BJ (cell line): ENCODE data around the gene SLC7A7. TPM values are rescaled to one million over a fixed set of nuclear protein-coding genes. Genes with fewer than 3 reads are reported as not detected.

Source experiments
- CTCF ChIA-PET: fragments of 350-600 bp; formaldehyde crosslinking; extraction: SDS; loops from one replicate; lab custom pipeline; 2021; ENCODE audit warnings: antibody characterized with exemption, inconsistent platforms; lab: Yijun Ruan, JAX
- POLR2A ChIA-PET: fragments of 300-600 bp; sonication (Branson Sonifier 250); formaldehyde crosslinking; extraction: SDS; loops from one replicate; lab custom pipeline; 2021; ENCODE audit warnings: antibody characterized with exemption; lab: Charles Lee
- DNase-seq: peaks from one replicate; pipeline ENCODE4 v3.0.0-alpha.2; 2011; ENCODE audit warnings: low read depth
- H3K27me3 ChIP-seq: 2 replicates; pipeline ENCODE4 v1.6.0; 2011; ENCODE audit warnings: low read length; ENCODE audit not compliant: control insufficient read depth, insufficient read depth
- H3K36me3 ChIP-seq: 2 replicates; pipeline ENCODE4 v1.5.1; 2011; ENCODE audit warnings: low read length; ENCODE audit not compliant: control insufficient read depth, insufficient read depth
- H3K4me3 ChIP-seq: 2 replicates; pipeline ENCODE4 v1.5.1; 2011; ENCODE audit warnings: low read depth, mild to moderate bottlenecking, control low read depth, low read length
- polyA plus RNA-seq: library from polyadenylated mRNA; depleted of rRNA; stranded (reverse); fragments of >200 nt; gene quantifications from 2 replicates; pipeline ENCODE4 v1.2.3, GENCODE V29; 2011
- TF ChIP-seq, protein P1 (sequence below): IDR thresholded peaks from 2 replicates; pipeline ENCODE4 v1.5.1; 2011; ENCODE audit warnings: low read depth, mild to moderate bottlenecking, control low read depth, inconsistent platforms, low read length, moderate library complexity; ENCODE audit not compliant: insufficient read depth

The SLC7A7 gene
- polyA plus RNA-seq, 1 experiment, result 7.5 TPM

DNA sequence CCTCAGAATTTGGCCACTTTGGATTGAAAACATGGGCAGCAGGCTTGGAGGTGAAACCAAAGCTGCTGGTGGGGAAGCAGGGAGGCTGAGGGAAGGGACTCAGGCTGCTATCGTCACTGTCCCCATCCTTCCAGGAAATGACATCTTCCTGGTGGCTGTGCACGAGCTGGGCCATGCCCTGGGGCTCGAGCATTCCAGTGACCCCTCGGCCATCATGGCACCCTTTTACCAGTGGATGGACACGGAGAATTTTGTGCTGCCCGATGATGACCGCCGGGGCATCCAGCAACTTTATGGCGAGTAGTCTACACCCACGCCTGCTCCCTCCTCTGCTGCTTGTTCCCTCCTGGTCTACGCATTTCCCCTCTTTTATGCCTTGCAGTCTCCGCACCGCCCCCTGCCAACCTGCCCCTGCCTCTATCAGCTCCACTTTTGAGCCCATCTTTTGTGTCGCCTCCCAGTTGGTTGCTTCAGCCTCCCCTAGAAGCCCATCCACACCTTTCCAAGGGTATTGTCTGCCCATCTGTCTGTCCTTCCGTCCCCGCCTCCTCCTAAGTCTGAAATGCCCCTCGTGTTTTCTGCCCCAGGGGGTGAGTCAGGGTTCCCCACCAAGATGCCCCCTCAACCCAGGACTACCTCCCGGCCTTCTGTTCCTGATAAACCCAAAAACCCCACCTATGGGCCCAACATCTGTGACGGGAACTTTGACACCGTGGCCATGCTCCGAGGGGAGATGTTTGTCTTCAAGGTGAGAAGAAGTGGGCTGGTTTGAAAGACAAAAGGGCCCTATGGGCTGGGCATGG lies 28.1 kb upstream of the SLC7A7 start:
- ChIA-PET POLR2A (no interaction called here), CTCF (interaction anchor here (1.3 kb wide), 1 partner anchor 10 kb away, joined by 5 read pairs; no protein-coding TSS in a partner anchor)
- no peaks in the 10 kb centered on the region for H3K27me3 ChIP-seq
- DNase-seq, result no peak
- TF ChIP-seq, protein P1, sequence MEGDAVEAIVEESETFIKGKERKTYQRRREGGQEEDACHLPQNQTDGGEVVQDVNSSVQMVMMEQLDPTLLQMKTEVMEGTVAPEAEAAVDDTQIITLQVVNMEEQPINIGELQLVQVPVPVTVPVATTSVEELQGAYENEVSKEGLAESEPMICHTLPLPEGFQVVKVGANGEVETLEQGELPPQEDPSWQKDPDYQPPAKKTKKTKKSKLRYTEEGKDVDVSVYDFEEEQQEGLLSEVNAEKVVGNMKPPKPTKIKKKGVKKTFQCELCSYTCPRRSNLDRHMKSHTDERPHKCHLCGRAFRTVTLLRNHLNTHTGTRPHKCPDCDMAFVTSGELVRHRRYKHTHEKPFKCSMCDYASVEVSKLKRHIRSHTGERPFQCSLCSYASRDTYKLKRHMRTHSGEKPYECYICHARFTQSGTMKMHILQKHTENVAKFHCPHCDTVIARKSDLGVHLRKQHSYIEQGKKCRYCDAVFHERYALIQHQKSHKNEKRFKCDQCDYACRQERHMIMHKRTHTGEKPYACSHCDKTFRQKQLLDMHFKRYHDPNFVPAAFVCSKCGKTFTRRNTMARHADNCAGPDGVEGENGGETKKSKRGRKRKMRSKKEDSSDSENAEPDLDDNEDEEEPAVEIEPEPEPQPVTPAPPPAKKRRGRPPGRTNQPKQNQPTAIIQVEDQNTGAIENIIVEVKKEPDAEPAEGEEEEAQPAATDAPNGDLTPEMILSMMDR, result no peak
- H3K4me3 ChIP-seq, result no peak overlapping the region
- H3K36me3 ChIP-seq, result peaks cover 57% of the 10 kb centered on the region

DNA sequence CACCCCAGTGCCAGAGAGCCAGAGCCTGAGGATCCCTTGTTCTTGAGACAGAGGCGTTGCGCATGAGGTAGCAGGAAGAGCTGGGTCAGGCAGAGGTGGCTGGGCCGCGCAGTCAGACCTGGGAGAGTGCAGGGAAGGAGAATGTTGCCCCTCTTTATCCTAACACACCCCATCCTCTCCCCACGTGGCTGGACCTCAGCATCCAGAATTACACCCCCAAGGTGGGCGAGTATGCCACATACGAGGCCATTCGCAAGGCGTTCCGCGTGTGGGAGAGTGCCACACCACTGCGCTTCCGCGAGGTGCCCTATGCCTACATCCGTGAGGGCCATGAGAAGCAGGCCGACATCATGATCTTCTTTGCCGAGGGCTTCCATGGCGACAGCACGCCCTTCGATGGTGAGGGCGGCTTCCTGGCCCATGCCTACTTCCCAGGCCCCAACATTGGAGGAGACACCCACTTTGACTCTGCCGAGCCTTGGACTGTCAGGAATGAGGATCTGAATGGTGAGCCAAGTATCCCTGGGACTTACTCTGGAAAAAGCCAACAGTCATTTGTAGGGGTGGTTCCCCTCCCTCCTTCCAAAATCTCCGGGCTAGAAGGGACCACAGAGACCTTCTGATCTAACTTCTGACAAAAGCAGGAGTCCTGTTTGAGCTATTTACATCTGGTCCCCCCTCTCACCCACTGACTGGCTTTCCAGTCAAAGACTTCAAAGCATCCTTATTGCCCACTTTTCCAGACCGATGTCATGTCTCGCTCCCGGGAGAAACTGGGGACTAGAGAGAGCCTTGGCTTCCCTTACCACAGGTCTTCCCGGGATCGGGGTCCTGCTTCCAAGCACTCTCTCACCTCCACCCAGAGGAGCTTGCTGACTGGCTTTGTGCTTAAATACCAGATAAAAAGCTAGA lies 27.2 kb upstream of the SLC7A7 start:
- Histone ChIP-seq H3K4me3 (no peak overlapping the region), H3K36me3 (peaks cover 57% of the 10 kb centered on the region), H3K27me3 (no peaks in the 10 kb centered on the region)
- ChIA-PET POLR2A (no interaction called here), CTCF (interaction anchor here (1.3 kb wide), 1 partner anchor 10 kb away, joined by 5 read pairs; no protein-coding TSS in a partner anchor)
- no peak for DNase-seq
- TF ChIP-seq, protein P1, result no peak

DNA sequence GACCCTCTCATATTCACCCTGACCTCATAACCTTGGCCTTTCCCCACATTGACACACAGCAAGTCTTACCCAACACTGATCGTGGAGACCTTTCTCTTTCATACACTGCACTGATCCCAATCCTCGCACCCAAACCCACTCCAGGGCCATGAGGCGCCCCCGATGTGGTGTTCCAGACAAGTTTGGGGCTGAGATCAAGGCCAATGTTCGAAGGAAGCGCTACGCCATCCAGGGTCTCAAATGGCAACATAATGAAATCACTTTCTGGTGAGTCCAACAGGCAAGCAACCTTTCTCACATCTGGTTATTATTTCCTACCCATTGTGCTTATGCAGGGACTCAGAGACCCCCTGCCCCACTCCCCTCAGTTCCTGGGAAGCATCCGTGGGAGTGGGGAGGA lies 26.5 kb upstream of the SLC7A7 start:
- H3K36me3 ChIP-seq, result peaks cover 54% of the 10 kb centered on the region
- ChIA-PET POLR2A (no interaction called here), CTCF (interaction anchor here (9.8 kb wide), 1 partner anchor 9 kb away, joined by 246 read pairs; no protein-coding TSS in a partner anchor)
- TF ChIP-seq, protein P1, result no peak
- no peak for DNase-seq
- H3K4me3 ChIP-seq, result no peak overlapping the region
- H3K27me3 ChIP-seq, result no peaks in the 10 kb centered on the region

GRCh38 chr14:22841311-22841710 lies 26.1 kb upstream of the SLC7A7 start:
- H3K4me3 ChIP-seq, result no peak overlapping the region
- peaks cover 53% of the 10 kb centered on the region for H3K36me3 ChIP-seq
- H3K27me3 ChIP-seq, result no peaks in the 10 kb centered on the region
- no peak for DNase-seq
- ChIA-PET CTCF (interaction anchor here (9.8 to 9.9 kb wide), 2 partner anchors 10 to 20 kb away, joined by 86 to 246 read pairs; no protein-coding TSS in a partner anchor), POLR2A (interaction anchor here (0.6 kb wide), 1 partner anchor 30 kb away, joined by 3 read pairs; the partner anchor contains the start of gene LRP10)
- TF ChIP-seq, protein P1, result no peak
